ENCODE measurements around the gene EXOC4.

EXOC4 gene

GRCh38 chr7:133727476-133728214 lies 474.8 kb downstream of the EXOC4 start:
- DNase-seq, result no peak

GRCh38 chr7:133730360-133730759 lies 477.5 kb downstream of the EXOC4 start:
- no peak for DNase-seq

GRCh38 chr7:133733401-133733800 lies 480.5 kb downstream of the EXOC4 start:
- DNase-seq, result no peak

- DNase-seq, result no peak
Observed at GRCh38 chr7:133735222-133735621, 482.3 kb downstream of the EXOC4 start.

GRCh38 chr7:133739817-133740216 lies 486.9 kb downstream of the EXOC4 start:
- DNase-seq, result no peak

- no peak for DNase-seq
Observed at GRCh38 chr7:133741078-133741477, 488.2 kb downstream of the EXOC4 start.

GRCh38 chr7:133741703-133742102 lies 488.8 kb downstream of the EXOC4 start:
- no peak for DNase-seq

GRCh38 chr7:133742709-133743538 lies 490.0 kb downstream of the EXOC4 start:
- peak; percentile 18 for DNase-seq

- no peak for DNase-seq
Observed at GRCh38 chr7:133744451-133744850, 491.6 kb downstream of the EXOC4 start.

- no peak for DNase-seq
Observed at GRCh38 chr7:133746305-133746704, 493.4 kb downstream of the EXOC4 start.

GRCh38 chr7:133746847-133747246 lies 494.0 kb downstream of the EXOC4 start:
- DNase-seq, result no peak

- no peak for DNase-seq
Observed at GRCh38 chr7:133748443-133749407, 495.8 kb downstream of the EXOC4 start.

- DNase-seq, result no peak
Observed at GRCh38 chr7:133750287-133750686, 497.4 kb downstream of the EXOC4 start.

GRCh38 chr7:133751079-133751478 lies 498.2 kb downstream of the EXOC4 start:
- no peak for DNase-seq

- no peak for DNase-seq
Observed at GRCh38 chr7:133753513-133753912, 500.6 kb downstream of the EXOC4 start.

- DNase-seq, result no peak
Observed at GRCh38 chr7:133754708-133755107, 501.8 kb downstream of the EXOC4 start.

GRCh38 chr7:133755901-133756300 lies 503.0 kb downstream of the EXOC4 start:
- DNase-seq, result no peak

- DNase-seq, result no peak
Observed at GRCh38 chr7:133761443-133761842, 508.6 kb downstream of the EXOC4 start.

GRCh38 chr7:133763076-133763640 lies 510.3 kb downstream of the EXOC4 start:
- DNase-seq, result no peak

GRCh38 chr7:133769668-133770067 lies 516.8 kb downstream of the EXOC4 start:
- no peak for DNase-seq

GRCh38 chr7:133770863-133771492 lies 518.1 kb downstream of the EXOC4 start:
- DNase-seq, result peak; percentile 7

- DNase-seq, result peak; percentile 50
Observed at GRCh38 chr7:133771788-133772419, 519.0 kb downstream of the EXOC4 start.

Data from NCI-H2171 treated with DMSO at 0.1 percent for 48 hours (cell line).